Vagina (tissue), 2 donors: ENCODE data around the gene CMIP.

Experiments
- POLR2AphosphoS5 ChIP-seq, 2 donors: sonication (generic); formaldehyde crosslinking; IDR thresholded peaks; one replicate each; pipeline ENCODE4 v1.9.0; 2017; ENCODE audit warnings: antibody characterized with exemption in 2 of 2, mild to moderate bottlenecking in 2 of 2, low read depth in 1 of 2; ENCODE audit not compliant: insufficient read depth in 1 of 2
- TF ChIP-seq, protein P1 (sequence below), 3 experiments: fragments of 450-650 bp in 2 of 3; fragments of 200-600 bp in 1 of 3; sonication (generic) in 1 of 3; IDR thresholded peaks; one replicate each; pipeline ENCODE4 v1.5.1; 2017 to 2019; ENCODE audit warnings: antibody characterized with exemption in 3 of 3, mild to moderate bottlenecking in 2 of 3, moderate library complexity in 2 of 3

DNA sequence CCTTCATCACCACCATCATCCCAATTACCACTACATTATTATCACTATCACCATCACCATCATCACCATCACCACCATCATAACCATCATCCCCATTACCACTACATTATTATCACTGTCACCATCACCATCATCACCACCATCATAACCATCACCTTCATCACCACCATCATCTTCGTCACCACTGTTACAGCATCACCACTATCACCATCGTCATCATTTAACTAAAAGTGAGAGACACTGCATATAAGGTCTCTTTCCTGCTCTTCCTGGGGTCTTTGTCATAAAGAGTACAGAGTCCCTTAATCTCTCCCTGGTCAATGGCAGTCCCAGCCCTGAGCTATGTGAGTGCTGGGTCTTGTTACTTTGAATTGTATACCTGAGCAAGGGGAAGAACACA, 133.5 kb downstream of the CMIP start:
- TF ChIP-seq, protein P1, sequence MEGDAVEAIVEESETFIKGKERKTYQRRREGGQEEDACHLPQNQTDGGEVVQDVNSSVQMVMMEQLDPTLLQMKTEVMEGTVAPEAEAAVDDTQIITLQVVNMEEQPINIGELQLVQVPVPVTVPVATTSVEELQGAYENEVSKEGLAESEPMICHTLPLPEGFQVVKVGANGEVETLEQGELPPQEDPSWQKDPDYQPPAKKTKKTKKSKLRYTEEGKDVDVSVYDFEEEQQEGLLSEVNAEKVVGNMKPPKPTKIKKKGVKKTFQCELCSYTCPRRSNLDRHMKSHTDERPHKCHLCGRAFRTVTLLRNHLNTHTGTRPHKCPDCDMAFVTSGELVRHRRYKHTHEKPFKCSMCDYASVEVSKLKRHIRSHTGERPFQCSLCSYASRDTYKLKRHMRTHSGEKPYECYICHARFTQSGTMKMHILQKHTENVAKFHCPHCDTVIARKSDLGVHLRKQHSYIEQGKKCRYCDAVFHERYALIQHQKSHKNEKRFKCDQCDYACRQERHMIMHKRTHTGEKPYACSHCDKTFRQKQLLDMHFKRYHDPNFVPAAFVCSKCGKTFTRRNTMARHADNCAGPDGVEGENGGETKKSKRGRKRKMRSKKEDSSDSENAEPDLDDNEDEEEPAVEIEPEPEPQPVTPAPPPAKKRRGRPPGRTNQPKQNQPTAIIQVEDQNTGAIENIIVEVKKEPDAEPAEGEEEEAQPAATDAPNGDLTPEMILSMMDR (IDR thresholded peaks at IDR 0.05): no peak
- TF ChIP-seq POLR2AphosphoS5 (IDR thresholded peaks at IDR 0.05; ENCODE audit: insufficient read depth in 1 of 2, low read depth in 1 of 2): no peak
